HG03460 (cell line): Measurements from ENCODE around the gene CPNE5.

ENCODE experiments used
- ATAC-seq: cut with Tn5 transposase; IDR thresholded peaks from one replicate; pipeline ENCODE4 v1.9.1; 2021; ENCODE audit not compliant: unreplicated experiment

Gene CPNE5

DNA sequence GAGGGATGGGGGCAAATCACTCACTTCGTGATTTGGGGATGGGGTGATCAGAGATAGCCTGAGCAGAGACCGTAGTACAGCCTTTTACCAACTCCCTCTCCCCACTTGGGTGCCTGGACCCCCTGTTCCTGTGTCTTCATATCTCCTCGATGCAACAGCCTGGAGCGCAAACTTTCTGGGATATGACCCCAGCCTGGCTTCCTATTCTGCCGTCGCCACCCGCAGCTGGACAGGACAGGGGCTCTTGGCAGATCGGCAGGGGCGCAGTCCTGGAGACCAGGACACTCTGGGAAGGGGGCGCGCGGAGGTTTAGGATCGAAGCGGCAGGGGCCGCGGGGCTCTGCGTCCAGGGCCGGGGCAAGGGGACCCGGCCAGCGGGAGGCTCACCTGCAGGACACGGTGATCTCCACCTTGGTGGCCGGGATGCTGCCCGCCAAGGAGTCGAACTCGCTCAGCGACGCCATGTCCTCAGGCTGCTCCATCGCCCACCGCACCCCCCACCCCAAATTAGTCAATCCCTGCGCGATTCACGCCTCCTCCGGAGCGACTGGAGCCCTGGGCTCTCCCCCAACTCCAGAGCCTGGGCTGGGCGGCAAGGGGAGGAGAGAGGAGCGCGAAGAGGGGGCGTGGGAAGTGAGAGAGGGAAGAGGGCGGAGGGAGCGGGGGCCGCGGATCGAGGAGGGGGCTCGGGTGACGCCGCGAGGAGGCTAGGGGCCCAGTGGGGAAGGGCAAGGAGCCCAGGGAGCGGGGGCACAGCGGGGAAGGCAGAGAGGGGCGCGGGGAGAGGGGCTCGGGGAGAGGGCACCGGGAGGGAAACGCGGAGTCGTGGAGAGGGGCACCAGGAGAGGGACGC, at the start of gene CPNE5:
CPNE5 (minus strand) TSS at position 549 of the 853 bp plus-strand sequence; CDS start at position 482, 67 bp downstream.
- no peak for ATAC-seq

GRCh38 chr6:36888115-36888643, 48.9 kb upstream of the CPNE5 start:
- ATAC-seq: no peak

DNA sequence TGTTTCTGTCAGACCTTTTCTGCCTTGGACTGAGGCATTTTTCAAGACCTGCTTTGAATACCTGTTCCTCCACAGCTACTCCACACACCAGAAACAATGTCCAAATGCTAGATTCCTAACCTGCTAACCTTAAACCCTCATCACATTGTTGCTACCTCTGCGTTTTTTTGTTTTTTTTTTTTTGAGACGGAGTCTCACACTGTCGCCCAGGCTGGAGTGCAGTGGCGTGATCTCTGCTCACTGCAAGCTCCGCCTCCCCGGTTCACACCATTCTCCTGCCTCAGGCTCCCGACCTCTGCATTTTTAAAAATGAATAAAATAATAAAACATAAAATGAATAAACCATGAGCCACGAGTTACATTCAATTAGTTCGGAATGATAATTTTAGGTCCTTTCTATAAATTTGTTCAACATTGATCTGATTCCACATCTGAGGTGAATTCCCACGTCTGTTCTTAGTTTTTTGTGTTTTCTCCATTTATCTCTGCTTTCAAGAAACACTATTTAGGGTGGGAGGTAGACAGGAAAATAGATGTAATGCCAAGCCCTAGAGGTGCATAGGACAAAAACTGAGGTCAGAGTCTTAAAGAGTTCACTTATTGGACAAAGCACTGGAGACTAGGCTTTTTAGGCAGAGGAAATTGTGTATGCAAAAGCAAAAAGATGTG, 47.8 kb upstream of the CPNE5 start:
- ATAC-seq: no peak

GRCh38 chr6:36885461-36886401, 46.5 kb upstream of the CPNE5 start, which contains the start of gene C6orf89:
C6orf89 (plus strand) TSS chr6:36885952; CDS start chr6:36899445, 13,493 bp downstream.
- peak; percentile 98 for ATAC-seq

DNA sequence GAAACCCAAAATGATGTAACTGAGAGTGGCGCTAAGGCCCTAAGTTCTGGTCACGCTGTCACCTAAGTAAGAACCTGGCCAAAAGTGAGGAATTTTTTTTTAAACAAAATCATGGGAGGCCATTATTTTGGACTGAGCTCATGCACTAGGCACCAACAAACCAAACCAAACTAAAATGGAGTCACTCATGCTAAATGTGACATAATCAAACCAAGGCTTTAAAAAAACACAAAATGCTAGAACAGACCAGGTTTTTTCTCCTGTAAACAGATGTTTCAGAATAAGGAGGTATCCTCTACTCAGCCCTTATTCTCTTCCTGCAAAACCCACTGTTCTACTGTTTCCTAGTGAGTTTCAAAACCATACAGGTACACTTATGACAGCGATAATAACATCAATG, 45.4 kb upstream of the CPNE5 start:
- ATAC-seq: no peak

DNA sequence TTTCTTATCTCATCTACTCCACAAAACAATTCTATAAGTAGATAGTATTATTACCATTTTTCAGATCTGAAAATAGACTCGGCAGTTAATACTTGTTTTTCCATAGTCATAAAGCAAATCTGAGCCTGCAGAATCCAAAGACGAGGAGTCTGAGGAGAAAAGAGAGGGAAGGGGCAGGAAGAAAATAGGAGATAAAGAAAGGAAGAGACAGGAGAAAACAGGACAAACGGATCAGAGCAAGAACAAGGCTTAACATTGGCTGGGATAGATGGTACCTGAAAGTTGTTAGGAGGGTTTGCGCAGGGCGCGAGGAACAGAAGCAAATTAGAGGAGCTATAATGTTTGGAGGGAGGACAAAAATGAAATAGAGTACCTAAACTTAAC, 36.0 kb upstream of the CPNE5 start:
- no peak for ATAC-seq

GRCh38 chr6:36874443-36875249, 35.4 kb upstream of the CPNE5 start, which contains the start of gene PPIL1:
PPIL1 (minus strand) TSS chr6:36874803; CDS start chr6:36874772, 31 bp downstream.
- ATAC-seq: peak; percentile 79

DNA sequence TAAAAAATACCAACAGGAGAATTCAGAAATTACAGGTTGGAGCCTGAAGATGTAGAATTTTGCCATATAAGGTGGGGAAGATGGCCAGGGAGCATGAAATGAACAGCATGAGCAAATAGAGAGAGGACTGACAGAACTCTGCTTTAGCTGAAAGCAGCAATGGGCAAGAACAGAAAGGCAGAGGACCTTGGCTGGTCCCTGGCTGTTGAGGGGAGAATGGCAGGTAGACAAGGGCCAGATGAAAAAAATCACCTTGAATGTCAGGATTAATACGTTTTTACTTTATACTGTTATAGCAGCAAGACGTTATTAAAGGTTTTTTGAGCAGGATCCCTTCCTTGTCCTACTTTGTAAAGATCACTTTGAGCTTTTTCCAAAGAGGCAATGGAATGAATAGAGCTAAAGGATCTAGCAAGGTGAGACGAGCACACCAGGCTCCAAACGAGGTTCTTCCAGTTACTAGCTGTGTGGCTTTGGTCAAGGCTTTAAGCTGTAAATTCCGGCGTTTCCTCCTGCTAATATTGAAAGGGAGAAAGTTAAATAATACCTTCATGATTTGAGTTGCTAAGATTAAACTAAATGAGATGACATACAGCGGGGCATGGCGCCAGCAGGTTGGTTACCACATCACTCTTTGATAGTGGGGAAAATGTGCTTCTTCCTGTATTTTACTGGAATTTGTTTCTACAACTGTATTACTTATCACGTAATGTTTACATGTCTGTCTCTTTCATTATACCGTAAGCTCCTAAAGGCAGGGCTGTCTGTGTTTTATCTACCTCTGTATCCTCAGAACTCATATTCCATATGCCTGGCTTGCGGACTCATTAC, 34.6 kb upstream of the CPNE5 start:
- no peak for ATAC-seq

DNA sequence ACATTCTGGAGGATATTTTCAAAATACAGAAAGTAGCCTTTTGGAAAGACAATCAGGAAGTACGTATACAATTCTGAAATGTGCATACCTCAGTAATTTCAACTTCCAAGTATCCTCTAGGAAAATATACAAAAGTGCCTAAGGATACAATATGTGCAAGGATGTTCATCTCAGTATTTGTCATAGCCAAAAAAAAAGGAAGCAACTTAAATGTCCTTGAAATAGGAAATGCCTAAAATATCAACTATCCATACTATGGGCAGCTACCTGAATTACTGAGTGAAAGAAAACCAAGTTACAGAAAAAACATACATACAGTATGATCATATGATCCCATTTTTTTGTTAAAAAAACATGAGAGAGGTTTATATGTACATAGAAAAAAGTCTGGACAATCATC, 33.9 kb upstream of the CPNE5 start:
- no peak for ATAC-seq

DNA sequence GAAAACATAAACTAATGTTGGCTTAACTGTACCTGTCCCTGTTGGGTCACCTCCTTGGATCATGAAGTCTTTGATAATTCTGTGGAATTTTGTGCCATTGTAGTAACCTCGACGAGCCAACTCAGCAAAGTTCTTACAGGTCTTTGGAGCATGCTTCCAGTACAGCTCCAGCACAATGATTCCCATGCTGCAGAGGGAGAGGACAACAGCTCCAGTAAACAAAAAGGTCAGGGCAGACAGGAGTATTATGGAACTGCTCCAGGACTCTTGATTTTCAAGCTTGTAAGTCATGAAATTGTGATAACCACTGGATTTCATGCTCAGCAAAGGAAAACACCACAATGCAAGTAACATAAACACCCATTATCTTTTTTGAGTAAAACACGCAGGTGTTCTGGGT, 32.4 kb upstream of the CPNE5 start:
- no peak for ATAC-seq

DNA sequence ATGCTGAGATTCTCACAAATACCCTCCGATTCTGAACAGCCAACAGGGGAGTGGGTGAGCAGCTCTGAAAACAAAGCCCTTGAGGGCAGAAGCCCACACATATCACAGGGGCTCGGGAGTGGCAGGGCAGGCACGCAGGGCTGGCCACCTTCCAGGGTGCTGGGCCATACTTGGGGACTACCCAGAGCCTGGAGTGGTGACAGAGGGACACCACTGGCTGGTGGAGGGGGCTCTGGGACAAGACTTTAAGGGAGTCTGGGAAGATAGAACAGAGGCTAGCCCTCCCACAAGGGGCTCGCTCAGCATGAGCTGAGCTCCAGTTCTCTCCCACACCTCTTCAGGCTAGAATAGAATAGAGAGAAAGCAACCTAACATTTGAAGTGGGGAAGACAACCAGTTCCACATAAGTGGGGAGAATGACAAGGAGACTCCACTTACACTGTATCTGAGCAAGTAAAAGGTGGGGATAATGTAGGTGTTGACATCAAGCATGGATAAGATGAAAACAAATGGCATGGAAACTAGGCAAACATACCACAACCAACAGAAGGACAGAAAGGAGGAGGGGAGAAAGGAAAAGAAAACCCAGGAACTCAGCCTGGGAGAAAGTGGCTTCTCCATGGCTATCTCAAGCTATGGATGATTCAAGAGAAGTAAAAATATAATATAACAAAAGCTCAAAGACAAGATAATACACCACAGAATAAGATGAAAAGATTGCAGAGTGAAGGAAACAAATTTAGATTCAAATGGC, 28.4 kb upstream of the CPNE5 start:
- no peak for ATAC-seq

DNA sequence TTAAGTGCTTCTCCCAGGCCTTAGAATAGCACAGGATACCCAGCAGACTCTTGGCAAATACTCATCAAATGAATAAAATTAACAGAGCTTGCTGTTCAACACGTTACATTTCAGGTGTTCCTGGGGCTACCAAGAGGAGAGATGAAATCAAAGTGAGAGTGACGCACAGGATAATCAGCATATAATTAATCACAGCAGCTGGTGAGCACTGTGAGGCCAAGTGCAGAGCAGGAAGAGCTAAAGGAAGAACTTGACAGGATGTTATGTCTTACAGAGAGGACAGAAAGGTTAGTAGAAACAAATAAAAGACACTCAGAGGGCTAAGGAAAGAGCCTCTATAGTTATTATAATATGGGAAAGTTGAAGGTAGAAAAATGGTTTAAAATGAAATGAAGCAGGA, 26.6 kb upstream of the CPNE5 start:
- ATAC-seq: no peak

- no peak for ATAC-seq
These were observed 24.7 kb upstream of the CPNE5 start for GRCh38 chr6:36863670-36864540.

GRCh38 chr6:36862848-36863382, 23.7 kb upstream of the CPNE5 start:
- ATAC-seq: no peak

DNA sequence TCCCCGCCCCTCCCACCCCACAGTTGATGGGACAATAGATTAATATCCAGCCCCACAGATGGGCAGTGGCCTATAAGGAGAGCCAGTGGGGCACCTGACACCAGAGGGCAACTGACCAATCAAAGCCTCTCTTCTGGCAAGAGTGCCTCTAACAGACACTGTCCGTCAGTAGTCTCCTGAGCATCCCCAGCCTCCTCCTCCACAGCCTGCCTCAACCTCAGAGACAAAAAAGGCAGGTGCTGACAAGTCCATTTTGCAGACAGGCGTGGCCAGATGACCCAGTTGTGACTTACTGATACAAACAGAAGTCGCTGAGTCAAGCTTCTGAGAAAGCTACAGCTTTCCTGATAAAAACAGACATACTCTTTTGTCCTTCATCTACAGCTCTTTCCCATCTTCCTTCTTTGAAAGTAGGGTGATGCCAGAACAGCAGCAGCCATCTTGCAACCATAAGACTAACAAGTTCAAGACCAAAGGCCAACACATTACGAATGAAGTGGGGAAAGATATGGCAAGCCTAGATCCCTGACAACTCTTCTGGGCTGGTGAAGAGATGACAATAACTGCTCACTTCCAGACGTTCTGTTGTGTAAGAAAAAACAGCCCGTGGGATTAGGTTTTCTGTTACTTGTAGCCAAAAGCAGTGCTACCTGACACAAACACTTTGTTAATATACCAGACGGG, 23.1 kb upstream of the CPNE5 start:
- ATAC-seq: no peak

DNA sequence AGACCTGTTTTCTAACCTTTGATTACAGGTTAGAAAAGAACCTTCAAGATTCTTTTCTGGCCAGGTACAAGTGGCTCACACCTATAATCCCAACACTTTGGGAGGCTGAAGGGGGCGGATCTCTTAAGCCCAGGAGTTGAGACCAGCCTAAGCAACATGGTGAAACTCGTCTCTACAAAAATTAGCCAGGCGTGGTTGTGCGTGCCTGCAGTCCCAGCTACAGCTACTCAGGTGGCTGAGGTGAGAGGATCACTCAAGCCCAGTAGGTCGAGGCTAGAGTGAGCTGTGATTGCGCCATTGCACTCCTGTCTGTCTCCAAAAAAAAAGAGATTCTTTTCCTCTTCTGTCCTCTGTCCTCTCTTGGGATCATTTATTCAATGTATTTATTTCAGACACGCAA, 20.9 kb upstream of the CPNE5 start:
- no peak for ATAC-seq
